COLO668 (cell line): ENCODE data around the gene AFF2.

ENCODE experiments used
- DNase-seq: peaks from one replicate; lab custom pipeline; 2025; ENCODE audit not compliant: unreplicated experiment; lab: John Stamatoyannopoulos, UW

Gene AFF2

DNA sequence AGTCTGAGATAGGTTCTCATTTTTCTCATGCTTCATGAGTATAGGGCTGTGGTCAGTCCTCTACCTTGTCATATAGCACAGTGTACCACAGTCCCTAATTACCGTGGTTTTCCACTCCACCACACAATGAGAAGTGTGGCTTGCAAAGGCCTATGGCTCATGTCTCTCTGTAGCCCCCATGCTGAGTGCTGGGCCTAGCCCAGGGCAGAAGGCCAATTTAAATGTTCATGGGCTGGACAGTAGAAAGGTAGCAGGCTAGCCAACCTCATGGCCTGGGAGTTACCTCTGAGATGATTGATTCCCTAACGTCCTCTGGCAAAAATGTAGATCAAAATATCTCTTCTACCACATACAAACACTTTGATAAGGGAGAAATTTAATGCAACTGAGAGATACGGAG lies 222.5 kb downstream of the AFF2 start:
- no peak for DNase-seq

- DNase-seq: no peak
Measured at GRCh38 chrX:148723551-148723950, 223.1 kb downstream of the AFF2 start.

GRCh38 chrX:148728901-148729300 lies 228.5 kb downstream of the AFF2 start:
- no peak for DNase-seq

- no peak for DNase-seq
Measured at GRCh38 chrX:148732743-148733142, 232.3 kb downstream of the AFF2 start.

DNA sequence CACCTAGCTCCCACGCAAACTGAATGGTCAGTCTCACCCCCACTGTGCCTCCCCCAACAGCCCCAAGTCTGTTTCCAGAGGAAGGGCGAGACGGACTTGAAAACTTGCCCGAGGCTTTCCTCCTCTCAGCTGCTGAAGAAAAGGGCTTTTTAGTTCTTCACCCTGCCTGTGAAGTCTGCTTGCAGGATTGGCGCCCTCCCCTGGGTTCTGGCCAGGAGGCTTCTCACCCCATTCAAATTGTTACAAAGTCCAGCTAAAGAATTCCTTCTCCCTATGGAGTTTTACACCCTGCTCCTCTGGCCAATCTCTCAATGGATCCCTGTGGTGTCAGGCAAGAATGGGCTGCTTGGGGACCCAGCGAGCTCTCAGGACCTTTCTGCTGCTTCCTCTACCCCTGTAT lies 241.0 kb downstream of the AFF2 start:
- no peak for DNase-seq

GRCh38 chrX:148755111-148755510 lies 254.7 kb downstream of the AFF2 start:
- DNase-seq: no peak

GRCh38 chrX:148763896-148764295 lies 263.5 kb downstream of the AFF2 start:
- no peak for DNase-seq

DNA sequence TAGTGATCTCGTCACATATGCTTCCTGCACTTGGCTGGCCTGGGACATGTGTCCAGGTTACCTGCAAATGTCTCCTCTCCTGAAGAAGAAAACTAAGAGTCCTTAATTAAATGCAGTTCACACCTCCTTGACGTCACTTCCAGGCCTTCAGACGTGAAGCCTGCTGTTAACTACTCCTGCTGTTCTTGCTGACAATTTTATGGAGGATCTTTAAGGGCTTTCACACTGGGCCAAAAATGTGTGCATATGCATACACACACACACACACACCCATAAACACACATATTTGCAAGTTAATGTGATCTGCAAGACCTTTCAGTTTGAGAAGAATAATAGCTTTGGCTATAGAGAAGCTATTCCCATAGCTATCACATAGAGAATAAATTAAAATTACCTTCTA lies 267.9 kb downstream of the AFF2 start:
- DNase-seq: no peak

- no peak for DNase-seq
Measured at GRCh38 chrX:148771440-148771839, 271.0 kb downstream of the AFF2 start.

- DNase-seq: no peak
Measured at GRCh38 chrX:148774276-148774675, 273.9 kb downstream of the AFF2 start.

- no peak for DNase-seq
Measured at GRCh38 chrX:148784137-148784536, 283.7 kb downstream of the AFF2 start.

DNA sequence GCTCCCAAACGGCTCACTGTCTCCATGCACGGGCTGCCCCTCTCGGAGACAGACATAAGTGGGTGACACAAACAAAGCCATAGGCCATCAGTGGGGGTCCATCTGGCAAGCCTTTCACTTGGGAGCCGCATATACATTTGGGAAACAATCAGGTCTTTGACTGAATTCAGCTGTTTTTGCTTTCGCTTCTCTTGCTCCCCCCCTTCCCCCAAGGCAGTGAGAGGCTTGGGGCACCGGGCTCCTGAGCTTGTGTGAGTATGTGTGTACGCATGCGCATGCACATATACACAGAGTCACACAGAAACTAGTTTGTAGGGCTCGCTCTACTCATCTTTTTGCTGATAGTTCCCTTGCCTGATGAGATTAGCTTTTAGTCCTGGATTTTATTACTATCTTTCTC lies 284.4 kb downstream of the AFF2 start:
- DNase-seq: no peak

GRCh38 chrX:148785256-148785655 lies 284.8 kb downstream of the AFF2 start:
- no peak for DNase-seq

DNA sequence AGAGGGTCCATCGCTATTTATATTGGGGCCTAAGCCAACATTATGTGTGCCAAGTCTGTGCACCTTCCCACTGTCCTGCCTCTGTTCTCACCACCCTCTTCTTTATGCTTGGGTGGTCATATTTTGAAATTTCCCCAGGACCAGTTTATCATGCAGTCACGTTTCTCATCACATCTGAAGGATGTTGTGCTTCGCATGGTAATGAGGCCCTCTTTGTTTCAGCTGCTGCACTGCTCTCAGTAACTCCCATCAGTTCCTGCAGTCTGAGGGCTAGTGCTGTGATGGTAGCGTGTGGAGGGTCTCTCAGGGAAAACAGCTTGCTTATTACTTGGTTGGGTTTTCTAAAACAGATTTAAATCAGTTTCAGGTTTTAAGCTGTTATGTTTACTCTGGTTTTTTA lies 288.0 kb downstream of the AFF2 start:
- DNase-seq: no peak

GRCh38 chrX:148794350-148794749 lies 293.9 kb downstream of the AFF2 start:
- no peak for DNase-seq

DNA sequence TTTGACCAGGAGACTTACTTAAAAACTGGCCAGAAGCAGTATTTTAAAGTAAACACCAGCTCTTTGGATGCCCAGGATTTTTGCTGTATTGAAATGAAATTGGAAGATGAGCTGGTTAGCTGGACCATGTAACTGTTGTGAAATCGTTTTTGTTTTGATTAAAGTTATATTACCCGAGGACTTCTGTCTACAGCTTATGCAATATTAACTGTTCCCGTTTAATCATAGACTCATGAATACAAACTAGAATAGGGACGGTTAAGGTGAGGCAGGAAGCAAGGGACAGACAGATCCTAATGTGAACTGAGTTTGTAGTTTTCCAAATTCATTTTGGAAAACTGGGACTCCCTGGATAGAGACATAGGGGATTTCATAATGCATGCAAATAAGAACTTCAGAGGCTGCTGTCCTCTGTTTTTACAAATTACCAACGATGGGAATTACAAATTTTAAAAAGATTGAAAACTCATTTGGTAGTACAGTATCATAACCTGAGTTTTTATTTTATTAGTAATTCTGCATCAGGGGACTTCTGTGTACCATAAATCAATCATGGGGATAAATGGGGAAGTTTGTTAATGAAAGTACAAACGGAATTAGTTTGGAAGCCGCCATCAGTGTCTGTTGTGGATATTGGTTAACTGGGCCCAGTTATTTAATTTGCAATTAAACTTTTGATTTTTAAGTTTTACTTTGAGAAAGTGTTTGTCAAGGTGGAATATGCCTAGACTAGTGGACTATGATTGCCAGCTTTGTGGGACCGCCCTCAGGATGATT lies 304.4 kb downstream of the AFF2 start:
- DNase-seq: no peak

DNA sequence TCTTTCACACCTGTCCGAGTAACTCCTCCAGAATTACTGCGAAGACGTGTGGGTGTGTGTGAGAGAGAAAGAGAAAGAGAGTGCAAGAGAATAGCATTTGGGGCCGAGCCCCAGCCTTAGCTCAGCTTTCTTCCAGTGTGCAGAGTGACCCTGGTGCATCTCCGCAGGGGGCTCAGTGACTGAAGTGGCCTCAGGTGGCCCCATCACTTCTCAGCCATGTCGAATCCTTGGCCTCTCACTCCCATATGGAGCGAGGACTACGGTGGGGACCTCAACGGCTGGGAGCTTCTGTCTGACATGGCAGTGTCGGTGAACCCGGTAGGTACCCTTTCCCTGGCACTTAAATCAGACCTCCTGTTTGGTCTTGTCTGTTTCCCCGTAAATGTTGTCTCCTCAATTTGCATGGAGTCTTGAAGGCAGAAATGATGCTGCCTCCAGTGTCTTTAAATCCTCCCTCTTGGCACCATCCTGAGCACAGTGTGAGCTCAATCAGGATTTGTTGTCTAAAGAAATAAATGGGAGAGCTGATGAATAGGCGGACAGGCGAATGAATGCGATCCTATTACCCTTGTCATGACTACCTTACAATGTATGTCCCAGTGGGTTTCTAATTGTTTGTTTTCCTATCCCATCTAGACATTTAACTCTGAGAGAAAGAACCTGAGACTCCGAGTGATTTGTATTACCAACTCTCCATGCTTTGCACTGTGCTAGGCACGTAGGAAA lies 305.9 kb downstream of the AFF2 start:
- DNase-seq: no peak

GRCh38 chrX:148808833-148809232 lies 308.4 kb downstream of the AFF2 start:
- DNase-seq: no peak

DNA sequence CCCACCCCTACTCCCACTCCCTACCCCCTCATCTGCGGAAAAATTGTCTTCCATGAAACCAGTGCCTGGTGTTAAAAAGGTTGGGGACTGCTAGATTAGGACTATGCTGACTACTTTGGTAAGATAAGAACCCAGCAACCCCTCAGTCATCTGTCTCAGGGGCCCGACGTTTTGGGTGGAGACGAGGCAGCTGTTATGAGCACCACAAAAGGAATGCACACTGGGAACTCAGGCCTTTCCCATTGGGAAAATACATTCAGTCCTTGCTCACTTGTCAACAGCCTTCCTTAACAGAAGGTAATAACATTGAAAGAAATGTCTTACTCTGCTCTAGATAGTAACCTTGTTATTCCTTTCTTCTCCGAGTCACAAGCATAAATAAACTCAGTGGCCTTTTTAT lies 310.8 kb downstream of the AFF2 start:
- no peak for DNase-seq

DNA sequence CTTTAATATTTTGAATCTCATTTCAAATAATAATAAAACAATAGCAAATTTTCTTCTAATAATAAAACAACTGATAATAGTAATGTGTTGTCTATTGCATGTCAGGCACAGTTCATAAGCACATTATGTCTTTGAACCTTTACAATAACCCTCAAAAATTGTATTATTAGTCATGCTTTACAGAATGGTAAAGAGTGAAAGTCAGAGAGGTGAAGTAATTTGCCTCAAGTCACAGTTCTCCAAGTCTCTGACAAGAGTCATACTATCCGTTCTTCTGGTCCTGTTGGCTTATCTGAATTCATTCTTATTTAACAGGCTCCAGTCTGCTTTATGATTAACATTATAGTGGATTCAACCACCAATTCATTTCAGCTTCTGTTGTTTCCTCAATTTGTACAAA lies 313.0 kb downstream of the AFF2 start:
- DNase-seq: no peak

GRCh38 chrX:148813967-148814366 lies 313.6 kb downstream of the AFF2 start:
- no peak for DNase-seq

GRCh38 chrX:148815218-148815961 lies 315.0 kb downstream of the AFF2 start:
- no peak for DNase-seq
